Esophagus (tissue), 2 donors: ENCODE data around the gene PRKN. TPM values are rescaled to one million over a fixed set of nuclear protein-coding genes. Genes with fewer than 3 reads are reported as not detected.

Experiments used
- H3K27ac ChIP-seq, 2 donors: one replicate each; pipeline ENCODE4 v1.5.1; 2013; ENCODE audit warnings: low read depth in 2 of 2, mild to moderate bottlenecking in 2 of 2, inconsistent platforms in 1 of 2, low read length in 1 of 2, moderate library complexity in 1 of 2
- H3K27me3 ChIP-seq, 2 donors: one replicate each; pipeline ENCODE4 v1.6.1; 2013; ENCODE audit warnings: low read length in 2 of 2, control low read depth in 1 of 2, mild to moderate bottlenecking in 1 of 2; ENCODE audit not compliant: insufficient read depth in 2 of 2, control insufficient read depth in 1 of 2
- H3K36me3 ChIP-seq, 2 donors: one replicate each; pipeline ENCODE4 v1.6.1; 2013; ENCODE audit warnings: low read length in 1 of 2; ENCODE audit not compliant: control insufficient read depth in 2 of 2, insufficient read depth in 2 of 2
- H3K4me1 ChIP-seq, 2 donors: one replicate each; pipeline ENCODE4 v1.6.1; 2013; ENCODE audit warnings: low read length in 1 of 2; ENCODE audit not compliant: control insufficient read depth in 2 of 2, insufficient read depth in 2 of 2
- H3K4me3 ChIP-seq, 2 donors: one replicate each; pipeline ENCODE4 v1.5.1; 2013; ENCODE audit warnings: low read length in 2 of 2, mild to moderate bottlenecking in 2 of 2, low read depth in 1 of 2, moderate library complexity in 1 of 2
- H3K9me3 ChIP-seq, 2 donors: one replicate each; pipeline ENCODE4 v1.6.1; 2013; ENCODE audit warnings: mild to moderate bottlenecking in 2 of 2, low read depth in 1 of 2, low read length in 1 of 2, moderate library complexity in 1 of 2; ENCODE audit not compliant: control insufficient read depth in 2 of 2, insufficient read depth in 1 of 2
- WGBS, 2 donors: extraction: QIAGEN DNeasy Blood & Tissue Kit; methylation state at CpG; one replicate each; pipeline ENCODE4 v1.1.7; 2013; 5-methylcytosine and 5-hydroxymethylcytosine counted together
- polyA plus RNA-seq, 2 donors: library from polyadenylated mRNA; stranded (reverse); fragments of 200-250 nt; gene quantifications; one replicate each; pipeline ENCODE4 v1.2.3, GENCODE V29; 2013
- donor health status: healthy with polysubstance abuse.
- donor health status: Bipolar disorder and iron deficiency.

PRKN gene
- polyA plus RNA-seq, 2 donors: 0.28 to 0.45 TPM

DNA sequence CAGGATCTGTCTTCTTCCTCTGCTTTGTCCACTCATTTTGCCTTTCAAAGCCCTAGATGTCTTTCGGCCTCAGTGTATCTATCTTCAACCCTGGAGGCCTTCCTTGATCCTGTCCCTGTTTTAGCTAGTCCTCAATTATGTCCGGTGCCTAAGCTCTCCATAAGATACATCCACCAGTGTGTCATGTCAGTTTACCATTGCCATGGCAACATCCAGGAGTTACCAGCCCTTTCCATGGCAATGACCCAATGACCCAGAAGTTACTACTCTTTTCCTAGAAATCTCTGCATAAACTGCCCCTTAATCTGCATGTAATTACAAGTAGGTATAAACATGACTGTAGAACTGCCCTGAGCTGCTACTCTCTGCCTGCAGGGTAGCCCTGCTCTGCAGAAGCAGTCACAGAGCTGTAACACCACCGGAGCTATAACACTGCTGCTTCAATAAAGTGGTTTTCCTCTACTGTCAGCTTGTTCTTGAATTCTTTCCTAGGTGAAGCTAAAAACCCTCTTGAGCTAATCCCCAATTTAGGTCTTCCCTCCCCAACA, 741.6 kb downstream of the PRKN start:
- H3K27me3 ChIP-seq: no peaks in the 10 kb centered on the region
- 78 to 88% methylated on average over 3 of the region's 3 CpGs for WGBS, 2 donors
- peaks cover 2 to 10% of the 10 kb centered on the region in 2 donors for H3K9me3 ChIP-seq
- no peak overlapping the region for H3K4me3 ChIP-seq
- H3K4me1 ChIP-seq: no peaks in the 10 kb centered on the region
- H3K27ac ChIP-seq: no peak overlapping the region
- H3K36me3 ChIP-seq: no peaks in the 10 kb centered on the region

DNA sequence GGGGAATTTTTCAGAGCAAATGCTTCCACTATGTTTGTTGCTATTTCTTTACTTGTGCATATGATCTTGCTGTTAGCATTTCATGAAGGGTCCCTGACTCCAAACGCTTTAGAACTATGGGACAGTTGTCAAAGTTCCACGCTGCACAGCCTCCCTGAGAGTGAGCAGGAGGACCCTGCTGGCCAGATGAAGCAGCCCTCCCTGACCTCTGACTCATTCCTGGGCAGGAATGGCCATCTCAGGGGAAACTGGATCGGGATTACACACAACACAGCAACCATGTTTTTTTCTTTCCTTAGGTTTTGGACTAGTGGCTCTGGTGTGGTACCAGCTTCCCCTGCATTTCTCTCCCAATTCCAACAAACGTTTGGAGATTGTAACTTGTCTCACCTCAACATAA, 742.9 kb downstream of the PRKN start:
- Histone ChIP-seq H3K4me1 (no peaks in the 10 kb centered on the region), H3K9me3 (peaks cover 2 to 6% of the 10 kb centered on the region in 2 donors), H3K27me3 (no peaks in the 10 kb centered on the region), H3K27ac (no peak overlapping the region), H3K4me3 (no peak overlapping the region), H3K36me3 (no peaks in the 10 kb centered on the region)
- 64 to 66% methylated on average over 4 of the region's 4 CpGs for WGBS, 2 donors

DNA sequence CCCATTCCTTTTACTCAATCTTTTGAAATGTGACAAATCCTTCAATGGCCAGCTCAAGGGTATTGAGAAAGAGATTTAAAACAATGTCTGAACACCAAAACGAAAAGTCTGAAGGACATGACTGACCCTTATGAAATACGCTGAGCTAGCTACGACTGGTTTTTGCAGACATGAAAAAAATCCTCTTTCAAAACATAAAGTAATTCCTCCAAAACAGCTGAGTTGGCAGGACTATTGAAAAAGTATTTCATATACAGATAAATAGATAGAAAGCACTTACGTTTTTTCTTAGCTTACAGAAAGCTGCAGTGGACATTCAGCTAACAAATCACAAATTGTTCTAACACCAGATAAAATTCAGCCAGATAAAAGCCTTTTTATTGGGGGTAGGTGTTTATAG, 751.0 kb downstream of the PRKN start:
- H3K4me3 ChIP-seq: no peak overlapping the region
- no peaks in the 10 kb centered on the region for H3K36me3 ChIP-seq
- H3K4me1 ChIP-seq: no peaks in the 10 kb centered on the region
- H3K9me3 ChIP-seq: peaks cover 0 to 3% of the 10 kb centered on the region in 2 donors
- no peak overlapping the region for H3K27ac ChIP-seq
- WGBS, 2 donors: 83 to 85% methylated on average over 4 of the region's 4 CpGs
- no peaks in the 10 kb centered on the region for H3K27me3 ChIP-seq

DNA sequence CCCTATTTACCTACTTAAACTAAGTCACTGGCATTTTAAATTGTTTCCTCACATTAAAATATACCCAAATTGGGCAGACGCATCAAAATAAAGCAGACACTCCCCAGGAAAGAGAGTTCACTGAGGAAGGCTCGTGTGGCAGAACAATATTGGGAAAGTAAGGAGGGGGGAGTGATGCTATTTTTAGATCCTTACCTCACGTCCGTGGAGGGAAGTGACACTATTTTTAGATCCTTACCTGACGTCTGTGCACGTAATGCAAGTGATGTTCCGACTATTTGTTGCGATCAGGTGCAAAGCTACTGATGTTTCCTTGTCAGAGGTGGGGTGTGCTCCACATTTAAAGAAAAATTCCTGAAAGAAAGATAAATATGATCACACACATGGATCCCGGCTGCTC, 754.5 kb downstream of the PRKN start:
- no peak overlapping the region for H3K4me3 ChIP-seq
- no peaks in the 10 kb centered on the region for H3K4me1 ChIP-seq
- no peaks in the 10 kb centered on the region for H3K36me3 ChIP-seq
- 70 to 73% methylated on average over 9 of the region's 9 CpGs for WGBS, 2 donors
- H3K27me3 ChIP-seq: no peaks in the 10 kb centered on the region
- no peaks in the 10 kb centered on the region for H3K9me3 ChIP-seq
- H3K27ac ChIP-seq: no peak overlapping the region

DNA sequence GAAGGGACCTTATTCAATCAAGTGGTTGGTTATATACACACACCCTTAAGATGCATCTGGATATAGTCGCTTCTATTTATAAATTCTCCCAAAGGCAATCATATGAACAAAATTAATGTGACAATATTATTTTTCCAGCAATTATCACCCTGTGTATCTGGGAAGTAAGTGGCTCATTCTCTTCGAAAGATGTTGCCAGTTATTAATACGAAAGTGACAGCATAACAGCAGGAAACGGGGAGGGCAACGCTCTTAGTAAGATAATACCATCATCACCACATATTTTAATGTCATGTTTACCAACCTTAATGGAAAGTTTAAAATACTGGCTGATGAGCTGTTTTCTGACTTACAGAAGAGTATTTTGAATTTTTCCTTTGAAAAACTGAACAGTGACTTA, 756.5 kb downstream of the PRKN start:
- WGBS, 2 donors: 76 to 85% methylated on average over 5 of the region's 5 CpGs
- H3K4me1 ChIP-seq: no peaks in the 10 kb centered on the region
- H3K27me3 ChIP-seq: no peaks in the 10 kb centered on the region
- H3K9me3 ChIP-seq: no peaks in the 10 kb centered on the region
- H3K4me3 ChIP-seq: no peak overlapping the region
- no peak overlapping the region for H3K27ac ChIP-seq
- no peaks in the 10 kb centered on the region for H3K36me3 ChIP-seq

DNA sequence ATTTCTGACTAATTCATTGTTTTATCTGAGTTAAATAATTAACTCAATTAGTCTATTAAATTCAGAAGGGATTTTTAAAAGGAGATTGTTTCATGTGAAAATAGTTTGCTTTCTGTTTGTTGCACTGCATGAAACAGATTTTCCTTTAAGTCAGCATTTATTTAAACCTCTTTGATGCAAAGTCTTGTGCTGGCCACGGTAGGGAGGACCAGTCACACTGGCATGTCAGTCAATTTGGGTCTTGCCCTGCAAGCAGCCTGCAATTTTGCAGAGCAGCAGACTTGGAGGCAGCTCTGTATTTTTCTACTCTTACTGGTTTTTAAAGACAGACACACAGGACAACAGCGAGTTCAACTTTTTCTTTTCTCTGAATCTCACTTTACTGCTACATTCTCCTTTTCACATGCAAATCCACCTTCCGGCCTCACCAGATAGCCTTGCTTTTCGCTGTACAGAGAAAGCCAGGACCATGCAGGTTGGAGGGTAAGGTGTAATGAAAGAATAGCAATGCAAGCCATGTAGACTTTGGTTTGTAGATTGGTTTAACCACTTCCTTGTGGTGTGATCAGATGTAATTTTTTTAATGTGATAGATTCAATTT, 763.8 kb downstream of the PRKN start:
- Histone ChIP-seq H3K27ac (no peak overlapping the region), H3K9me3 (no peaks in the 10 kb centered on the region), H3K27me3 (no peaks in the 10 kb centered on the region), H3K4me1 (no peaks in the 10 kb centered on the region), H3K36me3 (no peaks in the 10 kb centered on the region), H3K4me3 (no peak overlapping the region)
- 65 to 73% methylated on average over 4 of the region's 4 CpGs for WGBS, 2 donors

DNA sequence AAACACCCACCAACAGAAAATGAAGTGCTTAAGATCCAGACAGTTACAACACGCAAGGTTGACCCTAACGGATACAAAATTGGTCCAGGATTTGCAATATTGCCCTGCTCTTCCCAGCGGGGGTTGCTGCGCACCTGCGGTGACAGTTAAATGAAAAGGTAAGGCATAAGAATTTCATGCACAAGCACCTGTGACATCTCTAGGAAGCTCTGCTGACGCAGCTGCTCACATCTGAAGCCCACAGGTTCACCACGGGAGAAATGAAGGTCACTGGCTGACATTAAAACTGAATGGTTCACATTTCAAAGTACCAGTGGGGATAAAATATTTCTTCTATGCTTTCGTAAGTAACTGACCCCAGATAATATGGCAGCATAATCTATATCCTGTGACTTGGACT, 764.4 kb downstream of the PRKN start:
- no peaks in the 10 kb centered on the region for H3K36me3 ChIP-seq
- H3K4me3 ChIP-seq: no peak overlapping the region
- 91 to 92% methylated on average over 8 of the region's 8 CpGs for WGBS, 2 donors
- no peak overlapping the region for H3K27ac ChIP-seq
- H3K4me1 ChIP-seq: no peaks in the 10 kb centered on the region
- H3K9me3 ChIP-seq: no peaks in the 10 kb centered on the region
- no peaks in the 10 kb centered on the region for H3K27me3 ChIP-seq

DNA sequence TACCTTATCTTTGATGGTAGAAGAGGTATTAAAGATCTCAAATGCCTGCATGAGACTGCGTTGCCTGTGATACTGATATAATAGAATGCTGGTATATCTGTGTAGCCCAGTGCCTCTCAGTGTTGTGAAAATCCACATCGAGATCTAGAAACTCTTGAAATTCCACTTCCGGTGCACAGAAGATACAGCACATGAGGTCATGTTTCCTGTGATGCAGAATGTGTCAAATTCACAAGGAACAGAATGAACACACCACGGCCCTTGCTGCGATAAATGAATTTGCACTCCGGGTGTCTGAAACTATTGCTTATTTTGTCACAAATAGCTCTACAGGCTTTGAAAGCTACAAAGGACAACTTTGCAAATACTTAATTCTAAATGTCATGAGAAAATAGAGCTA, 765.8 kb downstream of the PRKN start:
- no peaks in the 10 kb centered on the region for H3K27me3 ChIP-seq
- no peak overlapping the region for H3K27ac ChIP-seq
- H3K4me1 ChIP-seq: no peaks in the 10 kb centered on the region
- H3K36me3 ChIP-seq: no peaks in the 10 kb centered on the region
- H3K4me3 ChIP-seq: no peak overlapping the region
- WGBS, 2 donors: 77 to 80% methylated on average over 6 of the region's 6 CpGs
- no peaks in the 10 kb centered on the region for H3K9me3 ChIP-seq

DNA sequence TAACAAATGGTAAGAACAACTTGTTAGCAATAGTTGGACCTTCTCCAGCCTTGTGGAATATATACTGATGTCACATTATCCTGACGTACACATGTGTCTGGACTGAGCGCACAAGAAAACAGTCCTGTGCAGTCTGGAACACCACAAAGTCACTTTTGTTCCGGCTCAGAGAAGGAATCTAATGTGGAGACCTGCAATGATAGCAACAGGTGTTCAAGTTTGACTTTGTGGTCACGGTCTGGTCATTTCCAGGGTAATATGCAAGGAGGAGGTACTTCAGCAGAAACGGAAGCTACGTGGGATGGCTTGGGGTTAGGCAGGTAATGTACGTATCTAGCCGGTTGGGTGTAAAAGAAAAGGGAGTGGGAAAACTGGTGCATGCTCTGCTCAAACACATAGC, 766.5 kb downstream of the PRKN start:
- H3K27me3 ChIP-seq: no peaks in the 10 kb centered on the region
- no peaks in the 10 kb centered on the region for H3K4me1 ChIP-seq
- 94 to 95% methylated on average over 8 of the region's 8 CpGs for WGBS, 2 donors
- H3K27ac ChIP-seq: no peak overlapping the region
- H3K36me3 ChIP-seq: no peaks in the 10 kb centered on the region
- H3K9me3 ChIP-seq: no peaks in the 10 kb centered on the region
- H3K4me3 ChIP-seq: no peak overlapping the region

DNA sequence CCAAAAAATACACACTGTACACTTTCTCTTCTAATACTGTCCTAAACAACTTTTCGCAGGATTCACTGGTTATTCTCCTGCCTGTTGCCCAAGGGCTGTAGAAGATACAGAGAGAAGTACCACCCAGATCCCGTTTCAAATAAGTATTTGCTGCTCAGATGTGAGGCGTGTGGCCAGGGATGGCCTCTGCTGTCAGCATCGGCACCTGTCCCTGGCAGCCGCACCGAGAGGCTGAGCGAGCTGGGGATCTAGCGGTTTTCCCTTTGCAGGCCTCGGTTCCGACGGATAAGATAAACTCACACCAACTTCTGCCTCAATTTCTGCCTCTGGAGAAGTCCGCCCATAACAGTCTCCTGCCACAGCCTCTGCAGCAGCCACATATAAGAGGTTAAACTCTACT, 768.5 kb downstream of the PRKN start:
- Histone ChIP-seq H3K9me3 (no peaks in the 10 kb centered on the region), H3K27me3 (no peaks in the 10 kb centered on the region), H3K27ac (no peak overlapping the region), H3K4me1 (no peaks in the 10 kb centered on the region), H3K4me3 (no peak overlapping the region), H3K36me3 (no peaks in the 10 kb centered on the region)
- WGBS, 2 donors: 92 to 94% methylated on average over 12 of the region's 12 CpGs
